Chondrocyte (in vitro differentiated cells): ENCODE data around the gene ZNF618. TPM values are rescaled to one million over a fixed set of nuclear protein-coding genes. Genes with fewer than 3 reads are reported as not detected.

ENCODE experiments used
- DNase-seq: peaks from one replicate; pipeline ENCODE4 v3.0.0; 2021; ENCODE audit warnings: mixed read lengths, low spot score
- H3K27ac Mint-ChIP-seq: one replicate; pipeline ENCODE4 v1.8.0; 2021; ENCODE audit warnings: mild to moderate bottlenecking, moderate library complexity, mixed read lengths; ENCODE audit not compliant: unreplicated experiment
- H3K27me3 Mint-ChIP-seq: 2 replicates; pipeline ENCODE4 v1.8.0; 2021; ENCODE audit warnings: low read depth, mixed read lengths
- H3K36me3 Mint-ChIP-seq: 2 replicates; pipeline ENCODE4 v1.8.0; 2021; ENCODE audit warnings: low read depth, mixed read lengths
- H3K4me1 Mint-ChIP-seq: 2 replicates; pipeline ENCODE4 v1.8.0; 2021; ENCODE audit warnings: low read depth, mild to moderate bottlenecking, mixed read lengths
- H3K4me3 Mint-ChIP-seq: one replicate; pipeline ENCODE4 v1.8.0; 2021; ENCODE audit warnings: mild to moderate bottlenecking, moderate library complexity, mixed read lengths; ENCODE audit not compliant: unreplicated experiment
- H3K9me3 Mint-ChIP-seq: 2 replicates; pipeline ENCODE4 v1.8.0; 2021; ENCODE audit warnings: low read depth, mixed read lengths
- CTCF ChIP-seq: fragments of 200-600 bp; sonication (generic); IDR thresholded peaks from 2 replicates; pipeline ENCODE4 v1.5.0; 2021; ENCODE audit warnings: antibody characterized with exemption, mild to moderate bottlenecking, moderate library complexity
- total RNA-seq: library from RNA; stranded (reverse); gene quantifications from 3 replicates; pipeline ENCODE4 v1.2.1, GENCODE V29; 2021

The ZNF618 gene
- total RNA-seq, 1 donor from 2014 or later: 25.5 TPM

GRCh38 chr9:114056527-114056926 is 180.4 kb downstream of the ZNF618 start:
- Mint-ChIP-seq H3K27ac (no peak overlapping the region), H3K4me3 (no peak overlapping the region)

GRCh38 chr9:114057161-114057885 is 181.2 kb downstream of the ZNF618 start:
- Mint-ChIP-seq H3K27ac (no peak overlapping the region), H3K36me3 (peaks cover 6% of the 10 kb centered on the region), H3K9me3 (no peaks in the 10 kb centered on the region), H3K4me1 (peaks cover 21% of the 10 kb centered on the region), H3K4me3 (no peak overlapping the region), H3K27me3 (no peaks in the 10 kb centered on the region)
- TF ChIP-seq CTCF: no peak
- DNase-seq: peak; percentile 48

More at GRCh38 chr9:114056527-114056926, 180.4 kb downstream of the ZNF618 start:
- Mint-ChIP-seq H3K27me3 (no peaks in the 10 kb centered on the region), H3K36me3 (peaks cover 10% of the 10 kb centered on the region), H3K4me1 (peaks cover 21% of the 10 kb centered on the region), H3K9me3 (no peaks in the 10 kb centered on the region)
- peak; percentile 50 for DNase-seq
- TF ChIP-seq CTCF: no peak

GRCh38 chr9:114058688-114059046 is 182.6 kb downstream of the ZNF618 start:
- DNase-seq: peak; percentile 60
- Mint-ChIP-seq H3K27me3 (peaks cover 2% of the 10 kb centered on the region), H3K9me3 (peaks cover 4% of the 10 kb centered on the region), H3K4me3 (no peak overlapping the region), H3K4me1 (peaks cover 21% of the 10 kb centered on the region), H3K27ac (peak overlapping the region; percentile 30), H3K36me3 (peaks cover 6% of the 10 kb centered on the region)
- no peak for TF ChIP-seq CTCF

GRCh38 chr9:114059047-114059803 is 183.1 kb downstream of the ZNF618 start:
- no peak overlapping the region for H3K4me3 Mint-ChIP-seq
- no peak for DNase-seq
- peak overlapping the region; percentile 30 for H3K27ac Mint-ChIP-seq
- peaks cover 21% of the 10 kb centered on the region for H3K4me1 Mint-ChIP-seq
- peaks cover 2% of the 10 kb centered on the region for H3K27me3 Mint-ChIP-seq
- H3K36me3 Mint-ChIP-seq: peaks cover 6% of the 10 kb centered on the region
- peaks cover 6% of the 10 kb centered on the region for H3K9me3 Mint-ChIP-seq
- TF ChIP-seq CTCF: no peak

GRCh38 chr9:114060070-114060469 is 184.0 kb downstream of the ZNF618 start:
- TF ChIP-seq CTCF: no peak
- Mint-ChIP-seq H3K27me3 (peaks cover 4% of the 10 kb centered on the region), H3K4me3 (no peak overlapping the region), H3K27ac (no peak overlapping the region), H3K36me3 (peaks cover 6% of the 10 kb centered on the region), H3K4me1 (peaks cover 21% of the 10 kb centered on the region), H3K9me3 (peaks cover 6% of the 10 kb centered on the region)
- DNase-seq: no peak
